Fibroblast of lung (primary cell): ENCODE results near the gene LYPD6. TPM values are rescaled to one million over a fixed set of nuclear protein-coding genes. Genes with fewer than 3 reads are reported as not detected.

Source experiments
- DNase-seq, 2 donors: peaks; one replicate each; pipeline versions ENCODE4 v3.0.0 to v3.0.0-alpha.2; 2010; ENCODE audit warnings: low read depth in 2 of 2
- H2AFZ ChIP-seq: 2 replicates; pipeline ENCODE4 v1.5.1; 2012; ENCODE audit warnings: low read length, control low read depth, inconsistent platforms
- H3K27ac ChIP-seq: 2 replicates; pipeline ENCODE4 v1.5.1; 2011; ENCODE audit warnings: low read length, control low read depth; ENCODE audit not compliant: insufficient read depth
- H3K27me3 ChIP-seq: 2 replicates; pipeline ENCODE4 v1.5.1; 2011; ENCODE audit warnings: mild to moderate bottlenecking, low read length; ENCODE audit not compliant: control insufficient read depth, insufficient read depth
- H3K36me3 ChIP-seq: 2 replicates; pipeline ENCODE4 v1.5.1; 2011; ENCODE audit warnings: low read length; ENCODE audit not compliant: control insufficient read depth, insufficient read depth
- H3K4me1 ChIP-seq: 2 replicates; pipeline ENCODE4 v1.5.1; 2011; ENCODE audit warnings: low read length; ENCODE audit not compliant: control insufficient read depth, insufficient read depth; ENCODE audit errors: extremely low read depth
- H3K4me2 ChIP-seq: 2 replicates; pipeline ENCODE4 v1.5.1; 2011; ENCODE audit warnings: low read length, control low read depth; ENCODE audit not compliant: insufficient read depth; ENCODE audit errors: extremely low read depth
- H3K4me3 ChIP-seq, 4 experiments: fragments of 200-600 bp in 1 of 4; sonication (generic) in 1 of 4; replicated peaks in 1 of 4; 2 replicates each; pipeline ENCODE4 v1.5.1; 2011 to 2016; ENCODE audit warnings: low read length in 4 of 4, low read depth in 3 of 4, mild to moderate bottlenecking in 3 of 4, control low read depth in 2 of 4, inconsistent platforms in 1 of 4, mixed read lengths in 1 of 4; ENCODE audit not compliant: insufficient read depth in 1 of 4; ENCODE audit errors: control extremely low read depth in 1 of 4
- H3K79me2 ChIP-seq: 2 replicates; pipeline ENCODE4 v1.5.1; 2012; ENCODE audit warnings: mild to moderate bottlenecking, low read length, inconsistent platforms; ENCODE audit not compliant: control insufficient read depth, insufficient read depth
- H3K9ac ChIP-seq: 2 replicates; pipeline ENCODE4 v1.5.1; 2011; ENCODE audit warnings: mild to moderate bottlenecking, low read length, control low read depth; ENCODE audit not compliant: insufficient read depth
- H3K9me3 ChIP-seq: 2 replicates; pipeline ENCODE4 v1.5.1; 2012; ENCODE audit warnings: low read depth, low read length; ENCODE audit not compliant: control insufficient read depth, insufficient read depth
- H4K20me1 ChIP-seq: 2 replicates; pipeline ENCODE4 v1.5.1; 2011; ENCODE audit warnings: low read length; ENCODE audit not compliant: control insufficient read depth, insufficient read depth; ENCODE audit errors: extremely low read depth
- EZH2 ChIP-seq: IDR thresholded peaks from 2 replicates; pipeline ENCODE4 v1.5.1; 2012; ENCODE audit warnings: low read length, control low read depth, mild to moderate bottlenecking; ENCODE audit errors: missing control alignments
- polyA plus RNA-seq, 2 donors: library from polyadenylated mRNA; depleted of rRNA in 1 of 2; stranded (reverse) in 1 of 2; unstranded in 1 of 2; fragments of >200 nt; gene quantifications; 2 replicates each; pipeline ENCODE4 v1.2.1, GENCODE V29; 2011 to 2012; ENCODE audit warnings: missing spikeins in 1 of 2
- total RNA-seq: library from RNA; depleted of rRNA; stranded (reverse); fragments of >200 nt; gene quantifications from 2 replicates; pipeline ENCODE4 v1.2.1, GENCODE V29; 2014
- TF ChIP-seq, protein P1 (sequence below), 2 donors: IDR thresholded peaks in 1 of 2; conservative IDR thresholded peaks in 1 of 2; 1 replicate in 1 of 2; 2 replicates in 1 of 2; pipeline ENCODE4 v1.5.1; 2011 to 2012; ENCODE audit warnings: low read length in 2 of 2, control low read depth in 1 of 2, inconsistent platforms in 1 of 2, low read depth in 1 of 2, mild to moderate bottlenecking in 1 of 2

The LYPD6 gene
- total and polyA plus RNA-seq, 2 donors (not counting 1 experiment from before 2014, with no cell fraction given), result 0.17 to 3.7 TPM

DNA sequence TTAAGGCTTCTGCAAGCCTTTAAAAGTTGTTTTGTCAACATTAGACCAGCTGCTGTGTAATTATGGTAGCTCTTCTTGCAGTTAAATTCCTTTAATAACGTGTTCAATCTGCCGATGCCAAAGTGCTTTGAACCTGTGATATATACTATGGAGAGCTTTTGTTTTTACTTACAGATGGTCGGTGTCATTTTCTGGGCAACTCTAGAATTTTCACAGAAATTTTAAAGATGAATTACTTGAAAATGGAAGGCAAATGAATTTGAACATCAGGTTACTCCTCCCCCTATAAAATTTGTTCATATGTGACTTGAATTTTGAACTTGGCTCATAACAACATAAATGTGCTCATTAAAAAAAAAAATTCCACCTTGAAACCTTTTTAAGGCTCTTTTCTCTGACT lies 23.0 kb downstream of the LYPD6 start:
- H3K79me2 ChIP-seq, result no peaks in the 10 kb centered on the region
- no peaks in the 10 kb centered on the region for H3K27me3 ChIP-seq
- H3K36me3 ChIP-seq, result no peaks in the 10 kb centered on the region
- H3K4me2 ChIP-seq, result no peak overlapping the region
- no peak overlapping the region for H3K9ac ChIP-seq
- H3K27ac ChIP-seq, result no peak overlapping the region
- no peaks in the 10 kb centered on the region for H3K9me3 ChIP-seq
- H2AFZ ChIP-seq, result no peak overlapping the region
- H3K4me1 ChIP-seq, result no peaks in the 10 kb centered on the region
- no peak for DNase-seq
- TF ChIP-seq EZH2, result no peak
- no peaks in the 10 kb centered on the region for H4K20me1 ChIP-seq
- H3K4me3 ChIP-seq, result no peak overlapping the region

DNA sequence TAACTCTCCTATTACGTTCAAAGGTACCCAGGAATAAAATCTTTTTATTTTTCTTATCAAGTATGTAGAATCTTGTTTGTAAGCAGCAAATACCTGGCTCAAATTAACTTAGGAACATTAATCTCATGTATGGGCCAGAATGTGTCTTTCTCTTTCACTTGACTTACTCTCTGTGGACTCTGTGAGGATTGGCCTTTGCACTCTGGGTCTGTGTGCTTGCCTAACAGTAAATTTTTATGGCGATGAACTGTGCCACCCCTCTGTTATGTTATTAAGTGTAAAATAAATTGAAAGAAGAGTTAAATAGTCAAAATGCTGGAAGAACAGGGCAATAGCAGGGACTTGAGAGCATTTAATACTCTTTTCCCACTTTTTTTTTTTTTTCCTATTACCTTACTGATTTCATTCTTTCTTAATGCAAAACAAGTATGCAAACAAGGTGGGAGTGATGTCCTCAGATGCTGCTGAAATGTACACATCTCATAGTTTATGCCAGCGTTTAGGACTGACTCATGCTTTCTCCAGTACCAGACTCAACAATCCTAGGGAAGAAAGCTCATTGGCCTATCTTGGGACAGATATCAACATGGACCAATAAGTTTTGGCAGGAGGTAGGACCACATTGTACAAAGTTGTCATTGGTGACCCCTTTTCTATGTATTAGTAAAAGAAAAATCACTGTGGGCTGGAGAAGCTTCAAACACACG lies 25.5 kb downstream of the LYPD6 start:
- no peak overlapping the region for H3K4me3 ChIP-seq
- no peaks in the 10 kb centered on the region for H3K27me3 ChIP-seq
- no peak overlapping the region for H3K4me2 ChIP-seq
- no peak overlapping the region for H3K9ac ChIP-seq
- no peaks in the 10 kb centered on the region for H3K79me2 ChIP-seq
- no peaks in the 10 kb centered on the region for H3K9me3 ChIP-seq
- TF ChIP-seq EZH2, result no peak
- TF ChIP-seq, protein P1, sequence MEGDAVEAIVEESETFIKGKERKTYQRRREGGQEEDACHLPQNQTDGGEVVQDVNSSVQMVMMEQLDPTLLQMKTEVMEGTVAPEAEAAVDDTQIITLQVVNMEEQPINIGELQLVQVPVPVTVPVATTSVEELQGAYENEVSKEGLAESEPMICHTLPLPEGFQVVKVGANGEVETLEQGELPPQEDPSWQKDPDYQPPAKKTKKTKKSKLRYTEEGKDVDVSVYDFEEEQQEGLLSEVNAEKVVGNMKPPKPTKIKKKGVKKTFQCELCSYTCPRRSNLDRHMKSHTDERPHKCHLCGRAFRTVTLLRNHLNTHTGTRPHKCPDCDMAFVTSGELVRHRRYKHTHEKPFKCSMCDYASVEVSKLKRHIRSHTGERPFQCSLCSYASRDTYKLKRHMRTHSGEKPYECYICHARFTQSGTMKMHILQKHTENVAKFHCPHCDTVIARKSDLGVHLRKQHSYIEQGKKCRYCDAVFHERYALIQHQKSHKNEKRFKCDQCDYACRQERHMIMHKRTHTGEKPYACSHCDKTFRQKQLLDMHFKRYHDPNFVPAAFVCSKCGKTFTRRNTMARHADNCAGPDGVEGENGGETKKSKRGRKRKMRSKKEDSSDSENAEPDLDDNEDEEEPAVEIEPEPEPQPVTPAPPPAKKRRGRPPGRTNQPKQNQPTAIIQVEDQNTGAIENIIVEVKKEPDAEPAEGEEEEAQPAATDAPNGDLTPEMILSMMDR (conservative IDR thresholded peaks at IDR 0.05 in 1 of 2, IDR thresholded peaks at IDR 0.05 in 1 of 2; ENCODE audit: low read depth in 1 of 2, low read length in 2 of 2), result no peak
- DNase-seq, result no peak
- no peaks in the 10 kb centered on the region for H3K4me1 ChIP-seq
- H3K27ac ChIP-seq, result no peak overlapping the region
- no peaks in the 10 kb centered on the region for H4K20me1 ChIP-seq
- no peaks in the 10 kb centered on the region for H3K36me3 ChIP-seq
- H2AFZ ChIP-seq, result no peak overlapping the region

DNA sequence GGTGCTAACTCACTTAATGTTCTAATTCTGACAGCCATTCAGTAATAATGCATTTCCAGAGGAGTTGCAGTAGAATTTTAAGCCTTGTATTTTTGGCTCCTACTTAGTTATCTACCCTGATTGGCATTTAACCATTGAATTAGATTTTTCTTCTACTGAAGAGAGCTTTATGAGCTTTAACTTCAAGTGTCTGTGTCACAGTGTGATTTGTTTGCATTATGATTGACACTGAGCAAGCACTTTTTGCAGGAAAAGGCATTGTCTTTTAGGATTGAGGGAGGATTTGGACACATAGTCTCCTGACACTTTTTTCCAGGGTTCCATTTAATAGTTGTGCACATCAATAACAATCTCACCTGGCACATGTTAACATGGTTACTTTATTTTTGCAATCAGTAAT lies 26.7 kb downstream of the LYPD6 start:
- Histone ChIP-seq H3K27ac (no peak overlapping the region), H3K4me1 (no peaks in the 10 kb centered on the region), H3K79me2 (no peaks in the 10 kb centered on the region), H3K4me3 (no peak overlapping the region), H3K36me3 (no peaks in the 10 kb centered on the region), H3K9me3 (no peaks in the 10 kb centered on the region), H4K20me1 (no peaks in the 10 kb centered on the region), H2AFZ (no peak overlapping the region), H3K27me3 (no peaks in the 10 kb centered on the region), H3K9ac (no peak overlapping the region), H3K4me2 (no peak overlapping the region)
- no peak for DNase-seq
- TF ChIP-seq EZH2, result no peak
- TF ChIP-seq, protein P1 (conservative IDR thresholded peaks at IDR 0.05 in 1 of 2, IDR thresholded peaks at IDR 0.05 in 1 of 2; ENCODE audit: low read depth in 1 of 2, low read length in 2 of 2), result no peak
